ENCODE measurements around the gene MARK3.

DNA sequence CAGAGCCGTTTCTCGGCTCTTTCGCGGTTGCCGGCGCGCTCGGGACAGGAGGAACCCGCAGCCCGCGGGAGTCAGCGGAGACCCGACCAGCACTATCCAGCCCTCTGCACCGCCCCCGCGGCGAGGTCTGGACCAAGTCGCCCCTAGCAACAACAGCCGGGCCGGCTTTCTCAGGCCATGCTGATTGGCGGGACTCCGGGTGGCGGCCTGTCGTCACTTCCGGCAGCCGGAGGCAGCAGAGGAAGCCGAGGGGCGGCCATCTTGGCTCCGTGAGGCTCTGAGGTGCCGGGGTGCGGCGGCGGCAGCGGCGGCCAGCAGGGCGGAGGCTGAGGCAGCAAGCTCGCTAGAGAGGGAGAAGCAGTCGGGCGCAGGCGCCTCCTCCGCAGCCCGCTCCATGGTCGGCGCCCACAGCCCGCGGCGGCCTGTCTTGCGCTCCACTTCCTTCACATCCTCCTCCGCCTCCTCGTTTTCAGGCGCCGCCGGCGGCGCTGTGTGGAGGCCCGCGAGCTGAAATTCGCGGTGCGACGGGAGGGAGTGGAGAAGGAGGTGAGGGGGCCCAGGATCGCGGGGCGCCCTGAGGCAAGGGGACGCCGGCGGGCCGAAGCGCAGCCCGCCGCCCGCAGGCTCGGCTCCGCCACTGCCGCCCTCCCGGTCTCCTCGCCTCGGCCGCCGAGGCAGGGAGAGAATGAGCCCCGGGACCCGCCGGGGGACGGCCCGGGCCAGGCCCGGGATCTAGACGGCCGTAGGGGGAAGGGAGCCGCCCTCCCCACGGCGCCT, at the start of gene MARK3:
- TF ChIP-seq, protein P1, sequence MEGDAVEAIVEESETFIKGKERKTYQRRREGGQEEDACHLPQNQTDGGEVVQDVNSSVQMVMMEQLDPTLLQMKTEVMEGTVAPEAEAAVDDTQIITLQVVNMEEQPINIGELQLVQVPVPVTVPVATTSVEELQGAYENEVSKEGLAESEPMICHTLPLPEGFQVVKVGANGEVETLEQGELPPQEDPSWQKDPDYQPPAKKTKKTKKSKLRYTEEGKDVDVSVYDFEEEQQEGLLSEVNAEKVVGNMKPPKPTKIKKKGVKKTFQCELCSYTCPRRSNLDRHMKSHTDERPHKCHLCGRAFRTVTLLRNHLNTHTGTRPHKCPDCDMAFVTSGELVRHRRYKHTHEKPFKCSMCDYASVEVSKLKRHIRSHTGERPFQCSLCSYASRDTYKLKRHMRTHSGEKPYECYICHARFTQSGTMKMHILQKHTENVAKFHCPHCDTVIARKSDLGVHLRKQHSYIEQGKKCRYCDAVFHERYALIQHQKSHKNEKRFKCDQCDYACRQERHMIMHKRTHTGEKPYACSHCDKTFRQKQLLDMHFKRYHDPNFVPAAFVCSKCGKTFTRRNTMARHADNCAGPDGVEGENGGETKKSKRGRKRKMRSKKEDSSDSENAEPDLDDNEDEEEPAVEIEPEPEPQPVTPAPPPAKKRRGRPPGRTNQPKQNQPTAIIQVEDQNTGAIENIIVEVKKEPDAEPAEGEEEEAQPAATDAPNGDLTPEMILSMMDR (IDR thresholded peaks at IDR 0.05; ENCODE audit: borderline replicate concordance, extremely low read depth, low read length, poor library complexity, severe bottlenecking): peak; percentile 45
- no peak for TF ChIP-seq EZH2 (IDR thresholded peaks at IDR 0.05; ENCODE audit: borderline replicate concordance, low read depth, low read length, severe bottlenecking)

Data from DND-41 (cell line).